ENCODE results near the gene NHERF1. TPM values are rescaled to one million over a fixed set of nuclear protein-coding genes. Genes with fewer than 3 reads are reported as not detected.

NHERF1 gene
- 100 to 1,000 TPM; 286 to 296 TPM for total RNA-seq

DNA sequence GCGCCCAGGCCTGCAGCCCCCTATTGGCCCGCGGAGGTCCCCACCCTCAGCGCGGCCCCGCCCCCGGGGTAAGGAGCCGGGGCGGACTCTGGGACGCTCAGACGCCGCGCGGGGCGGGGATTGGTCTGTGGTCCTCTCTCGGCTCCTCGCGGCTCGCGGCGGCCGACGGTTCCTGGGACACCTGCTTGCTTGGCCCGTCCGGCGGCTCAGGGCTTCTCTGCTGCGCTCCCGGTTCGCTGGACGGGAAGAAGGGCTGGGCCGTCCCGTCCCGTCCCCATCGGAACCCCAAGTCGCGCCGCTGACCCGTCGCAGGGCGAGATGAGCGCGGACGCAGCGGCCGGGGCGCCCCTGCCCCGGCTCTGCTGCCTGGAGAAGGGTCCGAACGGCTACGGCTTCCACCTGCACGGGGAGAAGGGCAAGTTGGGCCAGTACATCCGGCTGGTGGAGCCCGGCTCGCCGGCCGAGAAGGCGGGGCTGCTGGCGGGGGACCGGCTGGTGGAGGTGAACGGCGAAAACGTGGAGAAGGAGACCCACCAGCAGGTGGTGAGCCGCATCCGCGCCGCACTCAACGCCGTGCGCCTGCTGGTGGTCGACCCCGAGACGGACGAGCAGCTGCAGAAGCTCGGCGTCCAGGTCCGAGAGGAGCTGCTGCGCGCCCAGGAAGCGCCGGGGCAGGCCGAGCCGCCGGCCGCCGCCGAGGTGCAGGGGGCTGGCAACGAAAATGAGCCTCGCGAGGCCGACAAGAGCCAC is at the start of gene NHERF1:
Gene NHERF1, plus strand, starts transcription at position 100 of the 750 bp plus-strand sequence. Its CDS starts 219 bp downstream, at position 319.
- ATAC-seq (peak; percentile 90), DNase-seq (peak; percentile 95)
- ChIA-PET POLR2A (interaction anchor here (0.7 to 6.9 kb wide), 7 partner anchors 11 to 114 kb away, joined by 3 to 62 read pairs (median 8); partner anchors contain the start of genes NAT9 and RAB37), CTCF (interaction anchor here (1.2 to 4.8 kb wide), 12 partner anchors 11 to 114 kb away, joined by 4 to 42 read pairs (median 12); partner anchors contain the start of gene RAB37)
- peaks cover 45% of the 10 kb centered on the region for H3K36me3 Mint-ChIP-seq (ENCODE audit: low read depth)
- peak within 1 kb of the TSS; percentile 90 for H3K27ac Mint-ChIP-seq
- peaks cover 56% of the 10 kb centered on the region for H3K4me1 Mint-ChIP-seq (ENCODE audit: low read depth)
- peak within 1 kb of the TSS; percentile 99 for H3K4me3 Mint-ChIP-seq
- no peaks in the 10 kb centered on the region for H3K27me3 Mint-ChIP-seq (ENCODE audit: low read depth)
- H3K9me3 Mint-ChIP-seq (ENCODE audit: insufficient read depth): no peaks in the 10 kb centered on the region

DNA sequence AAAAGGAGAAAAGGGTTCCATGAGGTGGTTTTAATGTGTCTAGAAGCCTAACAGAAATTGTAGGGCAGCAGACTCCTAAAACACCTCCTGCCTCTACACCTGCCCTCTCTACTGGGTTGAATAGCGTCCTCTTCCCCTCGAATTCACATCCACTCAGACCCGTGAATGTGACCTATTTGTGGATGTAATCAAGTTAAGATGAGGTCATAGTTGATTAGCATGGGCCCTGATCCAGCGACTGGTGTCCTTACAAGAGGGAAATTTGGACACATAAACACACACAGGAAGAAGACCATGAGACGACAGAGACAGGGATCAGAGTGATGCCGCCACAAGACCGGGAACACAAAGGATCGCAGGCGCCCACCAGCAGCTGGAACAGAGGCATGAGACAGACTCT is 49.2 kb upstream of the NHERF1 start:
- no peaks in the 10 kb centered on the region for H3K9me3 Mint-ChIP-seq (ENCODE audit: insufficient read depth)
- ChIA-PET CTCF (no interaction called here), POLR2A (no interaction called here)
- peaks cover 14% of the 10 kb centered on the region for H3K27me3 Mint-ChIP-seq (ENCODE audit: low read depth)
- H3K36me3 Mint-ChIP-seq (ENCODE audit: low read depth): no peaks in the 10 kb centered on the region
- no peak overlapping the region for H3K4me3 Mint-ChIP-seq
- H3K27ac Mint-ChIP-seq: no peak overlapping the region
- ATAC-seq (no peak), DNase-seq (no peak)
- no peaks in the 10 kb centered on the region for H3K4me1 Mint-ChIP-seq (ENCODE audit: low read depth)

DNA sequence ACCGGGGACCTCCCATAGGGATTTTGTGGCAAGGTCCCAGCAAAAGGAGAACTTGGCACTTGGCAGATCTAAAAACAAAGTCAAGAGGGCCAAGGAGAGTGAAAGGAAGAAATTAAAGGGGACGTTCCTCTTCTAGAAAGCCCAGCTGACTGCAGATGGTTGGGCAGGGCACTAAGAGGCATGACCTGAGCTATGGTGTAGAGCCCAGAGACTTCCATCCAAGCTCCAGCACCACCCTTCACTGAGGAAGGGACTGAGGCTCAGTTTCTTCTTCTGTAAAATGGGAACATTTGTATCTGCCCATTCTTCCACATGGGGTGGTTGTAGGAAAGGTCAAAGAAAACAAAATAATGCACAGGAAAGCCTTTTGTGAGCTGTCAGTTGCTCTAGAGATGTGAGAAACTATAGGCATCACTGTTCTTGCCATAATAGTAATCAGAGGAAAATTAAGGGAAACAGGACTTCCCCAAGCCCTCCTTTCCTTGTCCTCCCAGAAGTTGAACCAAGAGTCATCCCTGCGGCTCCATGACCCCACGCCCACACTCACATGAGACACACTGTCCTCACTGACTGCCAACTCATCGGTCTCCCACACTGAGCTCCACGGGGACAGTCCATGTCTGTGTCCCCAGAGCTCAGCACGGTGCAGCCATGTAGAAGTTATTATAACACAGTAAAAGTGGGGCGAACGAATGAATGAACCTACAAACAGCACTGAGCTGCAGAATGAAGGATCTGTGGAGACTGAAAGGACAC is 46.1 kb upstream of the NHERF1 start:
- no peak for DNase-seq
- H3K9me3 Mint-ChIP-seq (ENCODE audit: insufficient read depth): no peaks in the 10 kb centered on the region
- ATAC-seq: no peak
- no peak overlapping the region for H3K27ac Mint-ChIP-seq
- H3K27me3 Mint-ChIP-seq (ENCODE audit: low read depth): peaks cover 22% of the 10 kb centered on the region
- no peaks in the 10 kb centered on the region for H3K4me1 Mint-ChIP-seq (ENCODE audit: low read depth)
- H3K4me3 Mint-ChIP-seq: no peak overlapping the region
- CTCF ChIA-PET: no interaction called here
- POLR2A ChIA-PET: interaction anchor here (0.6 to 0.7 kb wide), 2 partner anchors 9 to 86 kb away, joined by 3 read pairs; no protein-coding TSS in a partner anchor
- no peaks in the 10 kb centered on the region for H3K36me3 Mint-ChIP-seq (ENCODE audit: low read depth)

DNA sequence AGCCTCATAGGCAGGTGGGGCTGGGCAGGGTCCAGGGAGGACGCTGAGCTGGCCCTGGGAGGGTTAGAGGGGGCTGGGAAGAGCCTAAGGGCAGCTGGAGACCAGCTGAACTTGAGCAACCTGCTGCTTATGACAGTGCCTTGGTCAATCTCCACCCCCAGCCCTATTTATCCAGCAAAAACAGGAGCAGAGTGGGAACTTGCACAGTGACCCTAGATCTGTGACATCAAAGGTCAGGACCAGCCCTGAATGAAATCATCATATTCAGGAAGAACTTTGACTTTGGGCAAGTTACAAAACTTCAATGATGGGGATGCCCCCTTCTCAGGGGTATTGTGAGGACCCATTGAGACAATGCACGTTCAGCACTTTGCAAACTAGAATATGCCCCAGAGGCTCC is 45.1 kb upstream of the NHERF1 start:
- ATAC-seq: no peak
- Mint-ChIP-seq H3K4me1 (ENCODE audit: low read depth) (no peaks in the 10 kb centered on the region), H3K4me3 (no peak overlapping the region), H3K9me3 (ENCODE audit: insufficient read depth) (no peaks in the 10 kb centered on the region), H3K36me3 (ENCODE audit: low read depth) (no peaks in the 10 kb centered on the region), H3K27ac (no peak overlapping the region), H3K27me3 (ENCODE audit: low read depth) (peaks cover 22% of the 10 kb centered on the region)
- ChIA-PET POLR2A (no interaction called here), CTCF (no interaction called here)
- DNase-seq: no peak

DNA sequence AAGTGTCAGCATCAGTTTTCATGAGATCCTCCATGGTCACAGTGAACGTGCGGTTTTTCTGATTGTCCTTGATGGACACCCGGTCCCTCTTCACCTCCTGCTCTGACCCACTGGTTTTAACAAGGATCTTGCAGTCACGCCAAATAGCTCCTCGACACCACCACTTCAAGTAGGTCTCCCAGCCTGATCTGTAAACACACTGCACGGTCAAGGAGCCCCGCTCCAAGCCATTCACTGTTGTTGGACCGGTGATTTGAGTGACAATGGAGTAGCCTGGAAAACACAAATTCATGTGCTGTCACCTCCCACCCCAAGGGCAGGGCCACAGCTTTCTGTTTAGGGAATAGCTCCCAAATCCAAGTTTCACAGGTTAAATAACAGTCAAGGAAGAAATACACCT is 43.9 kb upstream of the NHERF1 start:
- ATAC-seq (no peak), DNase-seq (no peak)
- POLR2A ChIA-PET: no interaction called here
- peaks cover 20% of the 10 kb centered on the region for H3K27me3 Mint-ChIP-seq (ENCODE audit: low read depth)
- H3K36me3 Mint-ChIP-seq (ENCODE audit: low read depth): no peaks in the 10 kb centered on the region
- H3K4me1 Mint-ChIP-seq (ENCODE audit: low read depth): no peaks in the 10 kb centered on the region
- no peak overlapping the region for H3K27ac Mint-ChIP-seq
- CTCF ChIA-PET: no interaction called here
- H3K9me3 Mint-ChIP-seq (ENCODE audit: insufficient read depth): no peaks in the 10 kb centered on the region
- H3K4me3 Mint-ChIP-seq: no peak overlapping the region

DNA sequence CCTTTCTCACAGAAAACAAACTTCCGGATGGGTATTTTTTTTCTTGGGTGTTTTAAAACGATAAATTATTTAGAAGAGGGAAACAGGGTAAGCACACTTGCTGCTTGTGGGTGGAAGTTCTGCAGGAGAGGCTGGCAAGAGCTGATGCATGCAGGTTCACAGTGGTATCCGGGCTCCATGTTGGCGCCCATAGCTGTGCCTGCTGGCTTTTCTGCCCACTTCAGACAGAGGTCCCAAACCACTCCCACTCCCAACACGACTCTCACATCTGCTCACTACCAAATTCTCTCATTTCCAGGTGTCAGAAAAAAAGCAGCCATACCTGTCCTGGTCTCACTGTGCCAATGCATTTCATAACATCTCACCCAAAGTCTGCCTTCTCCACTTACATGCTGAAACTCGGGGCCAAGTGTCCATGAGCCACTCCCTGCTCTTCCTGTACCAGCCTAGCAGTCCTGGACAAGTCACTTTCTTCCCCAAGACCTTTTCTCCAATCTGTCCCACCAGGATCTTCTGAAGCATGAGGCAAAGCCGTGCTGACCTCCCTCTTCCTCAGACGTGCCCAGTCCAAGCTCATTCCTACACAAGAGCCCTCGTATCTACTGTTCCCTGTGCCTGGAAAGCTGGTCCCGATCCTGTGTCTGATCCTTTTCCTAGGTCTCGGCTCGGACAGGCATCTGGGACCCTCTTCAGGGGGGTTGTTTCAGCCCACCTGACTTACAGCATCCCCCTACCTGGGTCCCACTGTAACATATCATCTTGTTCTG is 37.2 kb upstream of the NHERF1 start:
- no peaks in the 10 kb centered on the region for H3K9me3 Mint-ChIP-seq (ENCODE audit: insufficient read depth)
- H3K4me3 Mint-ChIP-seq: no peak overlapping the region
- H3K27ac Mint-ChIP-seq: no peak overlapping the region
- no peaks in the 10 kb centered on the region for H3K4me1 Mint-ChIP-seq (ENCODE audit: low read depth)
- ChIA-PET POLR2A (no interaction called here), CTCF (interaction anchor here (1.1 kb wide), 1 partner anchor 26 kb away, joined by 4 read pairs; the partner anchor contains the start of gene RAB37)
- DNase-seq (no peak), ATAC-seq (no peak)
- no peaks in the 10 kb centered on the region for H3K36me3 Mint-ChIP-seq (ENCODE audit: low read depth)
- H3K27me3 Mint-ChIP-seq (ENCODE audit: low read depth): peaks cover 23% of the 10 kb centered on the region

DNA sequence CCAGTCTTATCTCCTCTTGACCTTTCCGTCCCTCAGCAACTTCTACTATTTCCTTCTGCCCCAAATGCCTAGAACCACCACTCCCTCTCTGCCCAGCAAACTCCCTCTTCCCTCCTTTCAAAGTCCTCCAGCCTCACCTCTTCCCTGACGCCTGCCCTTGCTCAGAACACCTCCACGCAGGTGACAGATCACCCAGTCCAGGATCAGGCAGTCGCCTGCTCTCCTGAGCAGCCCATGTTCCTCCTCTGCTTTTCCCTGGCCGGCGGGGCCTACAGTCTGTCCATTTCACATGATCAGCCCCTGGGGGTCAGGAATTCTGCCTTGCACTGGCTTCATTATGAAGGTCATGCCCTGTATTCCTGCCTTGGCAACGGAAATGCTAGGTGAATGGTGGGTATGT is 36.1 kb upstream of the NHERF1 start:
- peaks cover 20% of the 10 kb centered on the region for H3K27me3 Mint-ChIP-seq (ENCODE audit: low read depth)
- ATAC-seq (no peak), DNase-seq (no peak)
- H3K4me1 Mint-ChIP-seq (ENCODE audit: low read depth): no peaks in the 10 kb centered on the region
- CTCF ChIA-PET: no interaction called here
- H3K27ac Mint-ChIP-seq: no peak overlapping the region
- H3K4me3 Mint-ChIP-seq: no peak overlapping the region
- H3K9me3 Mint-ChIP-seq (ENCODE audit: insufficient read depth): no peaks in the 10 kb centered on the region
- no peaks in the 10 kb centered on the region for H3K36me3 Mint-ChIP-seq (ENCODE audit: low read depth)
- POLR2A ChIA-PET: no interaction called here

DNA sequence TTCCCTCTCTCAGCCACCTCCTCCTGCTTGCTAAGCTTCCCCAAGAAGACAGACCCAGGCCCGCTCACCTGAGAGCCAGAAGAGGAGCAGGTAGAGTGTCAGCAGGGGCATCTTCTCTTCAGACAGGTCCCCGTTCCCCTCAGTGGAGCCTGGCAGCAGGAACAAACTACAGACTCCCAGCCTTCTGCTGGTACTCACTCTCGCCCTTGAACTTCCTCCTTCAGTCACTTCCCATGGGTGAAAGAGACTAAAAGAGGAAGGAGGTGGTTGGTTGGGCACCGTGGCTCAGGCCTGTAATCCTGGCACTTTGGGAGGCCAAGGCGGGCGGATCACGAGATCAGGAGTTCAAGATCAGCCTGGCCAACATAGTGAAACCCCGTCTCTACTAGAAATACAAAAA is 35.7 kb upstream of the NHERF1 start, which contains the start of gene CD300LF:
Gene CD300LF, minus strand, starts transcription at position 168 of the 400 bp plus-strand sequence. Its CDS starts 57 bp downstream, at position 111.
- CTCF ChIA-PET: no interaction called here
- no peak within 1 kb of the TSS for H3K4me3 Mint-ChIP-seq
- no peaks in the 10 kb centered on the region for H3K9me3 Mint-ChIP-seq (ENCODE audit: insufficient read depth)
- POLR2A ChIA-PET: no interaction called here
- H3K27ac Mint-ChIP-seq: no peak within 1 kb of the TSS
- ATAC-seq (no peak), DNase-seq (no peak)
- H3K4me1 Mint-ChIP-seq (ENCODE audit: low read depth): no peaks in the 10 kb centered on the region
- H3K27me3 Mint-ChIP-seq (ENCODE audit: low read depth): peaks cover 23% of the 10 kb centered on the region
- no peaks in the 10 kb centered on the region for H3K36me3 Mint-ChIP-seq (ENCODE audit: low read depth)

DNA sequence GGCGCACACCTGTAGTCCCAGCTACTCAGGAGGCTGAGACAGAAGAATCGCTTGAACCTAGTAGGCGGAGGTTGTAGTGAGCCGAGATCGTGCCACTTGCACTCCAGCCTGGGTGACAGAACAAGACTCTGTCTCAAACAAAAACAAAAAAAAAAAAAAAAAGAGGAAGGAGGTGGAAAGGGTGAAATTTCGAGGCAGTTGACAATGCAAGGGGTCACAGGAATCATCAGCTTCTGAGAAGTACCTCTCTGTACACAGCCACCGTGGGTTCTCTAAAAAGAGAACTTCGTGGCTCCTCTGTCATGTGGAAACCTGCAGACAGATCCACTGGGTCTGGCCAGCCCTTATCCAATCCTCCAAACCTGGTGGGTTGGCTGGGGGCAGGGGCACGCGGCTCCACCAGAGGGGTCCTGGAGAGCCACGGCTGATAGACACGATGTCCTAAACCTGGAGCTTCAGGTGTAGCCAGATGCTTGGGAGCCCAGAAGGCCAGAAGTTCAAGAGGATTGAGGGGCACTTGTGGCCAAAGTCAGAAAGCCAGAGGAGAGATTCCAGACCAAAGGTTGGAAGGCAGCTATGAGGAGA is 35.2 kb upstream of the NHERF1 start:
- ChIA-PET CTCF (interaction anchor here (2.1 kb wide), 1 partner anchor 55 kb away, joined by 8 read pairs; no protein-coding TSS in a partner anchor), POLR2A (interaction anchor here (0.6 kb wide), 1 partner anchor 26 kb away, joined by 3 read pairs; no protein-coding TSS in a partner anchor)
- Mint-ChIP-seq H3K4me1 (ENCODE audit: low read depth) (no peaks in the 10 kb centered on the region), H3K36me3 (ENCODE audit: low read depth) (no peaks in the 10 kb centered on the region), H3K27me3 (ENCODE audit: low read depth) (peaks cover 25% of the 10 kb centered on the region), H3K9me3 (ENCODE audit: insufficient read depth) (no peaks in the 10 kb centered on the region), H3K27ac (no peak overlapping the region), H3K4me3 (no peak overlapping the region)
- no peak for DNase-seq
- no peak for ATAC-seq

DNA sequence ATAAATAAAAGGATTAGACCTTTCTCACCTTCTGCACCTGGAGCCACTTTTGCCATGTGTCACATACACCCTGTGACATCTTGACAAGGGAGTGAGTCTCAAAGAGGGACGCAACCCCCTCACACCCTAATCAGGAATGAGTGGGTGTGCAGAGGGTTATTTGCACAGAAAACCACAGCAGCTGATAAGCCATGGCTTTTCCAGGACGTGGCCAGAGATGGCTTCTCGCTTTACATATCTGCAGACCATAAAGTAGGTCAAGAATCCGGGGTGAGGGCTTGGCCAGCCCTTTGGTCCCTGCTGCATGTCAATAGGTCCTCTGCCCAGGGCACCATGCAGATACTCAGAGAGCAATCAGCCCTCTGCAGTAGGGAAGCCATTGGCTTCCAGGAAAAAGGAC is 33.3 kb upstream of the NHERF1 start:
- no peak overlapping the region for H3K27ac Mint-ChIP-seq
- DNase-seq: no peak
- H3K4me3 Mint-ChIP-seq: no peak overlapping the region
- CTCF ChIA-PET: interaction anchor here (2.1 kb wide), 1 partner anchor 57 kb away, joined by 8 read pairs; no protein-coding TSS in a partner anchor
- H3K27me3 Mint-ChIP-seq (ENCODE audit: low read depth): peaks cover 34% of the 10 kb centered on the region
- POLR2A ChIA-PET: no interaction called here
- no peaks in the 10 kb centered on the region for H3K4me1 Mint-ChIP-seq (ENCODE audit: low read depth)
- ATAC-seq: no peak
- H3K36me3 Mint-ChIP-seq (ENCODE audit: low read depth): no peaks in the 10 kb centered on the region
- no peaks in the 10 kb centered on the region for H3K9me3 Mint-ChIP-seq (ENCODE audit: insufficient read depth)

DNA sequence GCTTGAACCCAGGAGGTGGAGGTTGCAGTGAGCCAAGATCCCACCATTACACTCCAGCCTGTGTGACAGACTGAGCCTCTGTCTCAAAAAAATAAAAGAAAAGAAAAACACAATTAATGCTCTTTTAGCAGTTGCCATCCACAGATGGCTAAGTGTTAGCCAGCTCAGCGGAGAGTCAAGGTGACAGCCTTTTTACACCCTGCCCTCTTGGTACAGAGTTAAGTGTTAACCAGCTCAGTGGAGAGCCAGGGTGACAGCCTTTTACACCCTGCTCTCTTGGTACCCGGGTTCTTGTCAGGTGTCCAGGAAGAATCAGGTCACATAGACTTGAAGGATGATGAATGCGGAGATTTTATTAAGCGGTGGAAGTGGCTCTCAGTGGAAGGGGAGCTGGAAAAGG is 27.9 kb upstream of the NHERF1 start:
- DNase-seq (no peak), ATAC-seq (no peak)
- POLR2A ChIA-PET: no interaction called here
- H3K4me3 Mint-ChIP-seq: no peak overlapping the region
- no peaks in the 10 kb centered on the region for H3K36me3 Mint-ChIP-seq (ENCODE audit: low read depth)
- CTCF ChIA-PET: interaction anchor here (6.0 kb wide), 1 partner anchor 17 kb away, joined by 45 read pairs; the partner anchor contains the start of gene RAB37
- no peaks in the 10 kb centered on the region for H3K9me3 Mint-ChIP-seq (ENCODE audit: insufficient read depth)
- H3K27ac Mint-ChIP-seq: no peak overlapping the region
- H3K27me3 Mint-ChIP-seq (ENCODE audit: low read depth): peaks cover 47% of the 10 kb centered on the region
- peaks cover 9% of the 10 kb centered on the region for H3K4me1 Mint-ChIP-seq (ENCODE audit: low read depth)
